ENCODE data around the gene LAMA3. TPM values are rescaled to one million over a fixed set of nuclear protein-coding genes. Genes with fewer than 3 reads are reported as not detected.

Gene LAMA3
- polyA plus RNA-seq, 1 donor from 2014 or later, result 3.4 TPM

GRCh38 chr18:23761941-23762340, 72.7 kb downstream of the LAMA3 start:
- TF ChIP-seq, protein P1, sequence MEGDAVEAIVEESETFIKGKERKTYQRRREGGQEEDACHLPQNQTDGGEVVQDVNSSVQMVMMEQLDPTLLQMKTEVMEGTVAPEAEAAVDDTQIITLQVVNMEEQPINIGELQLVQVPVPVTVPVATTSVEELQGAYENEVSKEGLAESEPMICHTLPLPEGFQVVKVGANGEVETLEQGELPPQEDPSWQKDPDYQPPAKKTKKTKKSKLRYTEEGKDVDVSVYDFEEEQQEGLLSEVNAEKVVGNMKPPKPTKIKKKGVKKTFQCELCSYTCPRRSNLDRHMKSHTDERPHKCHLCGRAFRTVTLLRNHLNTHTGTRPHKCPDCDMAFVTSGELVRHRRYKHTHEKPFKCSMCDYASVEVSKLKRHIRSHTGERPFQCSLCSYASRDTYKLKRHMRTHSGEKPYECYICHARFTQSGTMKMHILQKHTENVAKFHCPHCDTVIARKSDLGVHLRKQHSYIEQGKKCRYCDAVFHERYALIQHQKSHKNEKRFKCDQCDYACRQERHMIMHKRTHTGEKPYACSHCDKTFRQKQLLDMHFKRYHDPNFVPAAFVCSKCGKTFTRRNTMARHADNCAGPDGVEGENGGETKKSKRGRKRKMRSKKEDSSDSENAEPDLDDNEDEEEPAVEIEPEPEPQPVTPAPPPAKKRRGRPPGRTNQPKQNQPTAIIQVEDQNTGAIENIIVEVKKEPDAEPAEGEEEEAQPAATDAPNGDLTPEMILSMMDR (IDR thresholded peaks at IDR 0.05; ENCODE audit: poor library complexity, severe bottlenecking), result no peak
- no peak for TF ChIP-seq EP300 (conservative IDR thresholded peaks at IDR 0.05; ENCODE audit: poor library complexity, severe bottlenecking)
- TF ChIP-seq RAD21 (conservative IDR thresholded peaks at IDR 0.05), result no peak
- no peak for TF ChIP-seq MXI1 (conservative IDR thresholded peaks at IDR 0.05; ENCODE audit: poor library complexity, severe bottlenecking)
- TF ChIP-seq REST (IDR thresholded peaks at IDR 0.05; ENCODE audit: borderline replicate concordance), result no peak
- no peak for TF ChIP-seq SMC3 (conservative IDR thresholded peaks at IDR 0.05; ENCODE audit: poor library complexity)
- no peak for TF ChIP-seq EZH2 (IDR thresholded peaks at IDR 0.05; ENCODE audit: borderline replicate concordance, insufficient read depth, low read length, poor library complexity, severe bottlenecking)
- no peak for TF ChIP-seq TAF1 (IDR thresholded peaks at IDR 0.05; ENCODE audit: low read depth)
- TF ChIP-seq POLR2AphosphoS5 (IDR thresholded peaks at IDR 0.05), result no peak

GRCh38 chr18:23763343-23763742, 74.1 kb downstream of the LAMA3 start:
- TF ChIP-seq EP300 (conservative IDR thresholded peaks at IDR 0.05; ENCODE audit: poor library complexity, severe bottlenecking) (peak; percentile 75), POLR2AphosphoS5 (IDR thresholded peaks at IDR 0.05) (no peak), EZH2 (IDR thresholded peaks at IDR 0.05; ENCODE audit: borderline replicate concordance, insufficient read depth, low read length, poor library complexity, severe bottlenecking) (no peak), TAF1 (IDR thresholded peaks at IDR 0.05; ENCODE audit: low read depth) (no peak)
- H3K9me3 ChIP-seq (ENCODE audit: low read length), result no peaks in the 10 kb centered on the region
- H3K36me3 ChIP-seq (ENCODE audit: insufficient read depth, low read length), result no peaks in the 10 kb centered on the region
- H3K9ac ChIP-seq (ENCODE audit: low read length), result no peak overlapping the region
- H3F3A ChIP-seq (ENCODE audit: insufficient read depth, low read length, poor library complexity, severe bottlenecking), result no peaks in the 10 kb centered on the region
- no peak overlapping the region for H3K4me3 ChIP-seq (ENCODE audit: low read length)
- H3K9me2 ChIP-seq (ENCODE audit: insufficient read depth, low read length), result no peaks in the 10 kb centered on the region
- no peaks in the 10 kb centered on the region for H3K79me2 ChIP-seq (replicated peaks; ENCODE audit: insufficient read depth, low read length)
- no peaks in the 10 kb centered on the region for H3K27me3 ChIP-seq (ENCODE audit: insufficient read depth, low read depth, low read length)
- H3K27ac ChIP-seq (ENCODE audit: low read length), result no peak overlapping the region
- H2AFZ ChIP-seq (ENCODE audit: low read depth, low read length), result no peak overlapping the region
- no peaks in the 10 kb centered on the region for H4K20me1 ChIP-seq (ENCODE audit: insufficient read depth)
- no peak overlapping the region for H3K4me2 ChIP-seq (ENCODE audit: low read length)

More at GRCh38 chr18:23761941-23762340, 72.7 kb downstream of the LAMA3 start:
- H3K4me3 ChIP-seq (ENCODE audit: low read length), result no peak overlapping the region
- no peak overlapping the region for H3K4me2 ChIP-seq (ENCODE audit: low read length)
- H3K9me3 ChIP-seq (ENCODE audit: low read length), result no peaks in the 10 kb centered on the region
- no peaks in the 10 kb centered on the region for H3K36me3 ChIP-seq (ENCODE audit: insufficient read depth, low read length)
- no peaks in the 10 kb centered on the region for H3K79me2 ChIP-seq (replicated peaks; ENCODE audit: insufficient read depth, low read length)
- H3K9me2 ChIP-seq (ENCODE audit: insufficient read depth, low read length), result no peaks in the 10 kb centered on the region
- H2AFZ ChIP-seq (ENCODE audit: low read depth, low read length), result no peak overlapping the region
- no peaks in the 10 kb centered on the region for H3K27me3 ChIP-seq (ENCODE audit: insufficient read depth, low read depth, low read length)
- no peaks in the 10 kb centered on the region for H4K20me1 ChIP-seq (ENCODE audit: insufficient read depth)
- H3K27ac ChIP-seq (ENCODE audit: low read length), result no peak overlapping the region
- H3F3A ChIP-seq (ENCODE audit: insufficient read depth, low read length, poor library complexity, severe bottlenecking), result no peaks in the 10 kb centered on the region
- no peak overlapping the region for H3K9ac ChIP-seq (ENCODE audit: low read length)
